K562 (cell line): Measurements from ENCODE around the gene UIMC1. TPM values are rescaled to one million over a fixed set of nuclear protein-coding genes. Genes with fewer than 3 reads are reported as not detected.
A peak's percentile ranks its signal among the peaks of the same experiment; 100 is the strongest.

Experiments used
- ATAC-seq: fragments of 200-7000 bp; cut with Tn5 transposase; 3 replicates; pipeline ENCODE4 v1.9.1; 2020; ENCODE audit warnings: moderate library complexity
- BruUV-seq: library from RNA; stranded (reverse); fragments of 400-500 nt; replicated peaks from 2 replicates; lab custom pipeline; 2021; lab: Mats Ljungman, UMichigan
- CTCF ChIA-PET: fragments of 300-600 bp; formaldehyde crosslinking; extraction: SDS; loops from one replicate; lab custom pipeline; 2021; ENCODE audit warnings: low intra/inter-chr PET ratio; lab: Yijun Ruan, JAX
- POLR2A ChIA-PET: fragments of 300-600, 350-650 bp; sonication (Branson Sonifier 250); formaldehyde crosslinking; extraction: SDS; loops from one replicate; lab custom pipeline; 2021; ENCODE audit warnings: antibody characterized with exemption, inconsistent platforms; lab: Yijun Ruan, JAX
- DNase-seq, 4 experiments: peaks; one replicate each; pipeline versions ENCODE4 v3.0.0 to v3.0.0-alpha.2; 2011 to 2018; ENCODE audit warnings: low spot score in 3 of 4, mixed read lengths in 3 of 4; ENCODE audit errors: extremely low read depth in 1 of 4
- FAIRE-seq: peaks from 2 replicates; lab custom pipeline; 2011; peaks lifted over from hg19 to GRCh38; lab: Jason Lieb, UNC
- H2AFZ ChIP-seq: 2 replicates; pipeline ENCODE4 v1.6.0; 2011; ENCODE audit warnings: low read depth, low read length, control low read depth, inconsistent platforms
- H3K27ac ChIP-seq: fragments of 200-600 bp; 3 replicates; pipeline ENCODE4 v1.8.0; 2011; ENCODE audit warnings: low read depth, mild to moderate bottlenecking, control low read depth, inconsistent platforms, low read length, moderate library complexity, mixed read lengths; ENCODE audit errors: extremely low read depth
- H3K27me3 ChIP-seq, 2 experiments: fragments of 300-600 bp in 1 of 2; 2 replicates in 1 of 2; 3 replicates in 1 of 2; pipeline versions ENCODE4 v1.6.0 to v1.8.0; 2011; ENCODE audit warnings: inconsistent platforms in 2 of 2, low read length in 2 of 2, mild to moderate bottlenecking in 1 of 2, mixed read lengths in 1 of 2, moderate library complexity in 1 of 2; ENCODE audit not compliant: control insufficient read depth in 2 of 2, insufficient read depth in 2 of 2
- H3K36me3 ChIP-seq: fragments of 300-600 bp; 3 replicates; pipeline ENCODE4 v1.8.0; 2011; ENCODE audit warnings: mild to moderate bottlenecking, low read length, inconsistent platforms; ENCODE audit not compliant: control insufficient read depth, insufficient read depth
- H3K4me1 ChIP-seq, 2 experiments: fragments of 200-600 bp in 1 of 2; replicated peaks in 1 of 2; 2 replicates in 1 of 2; 3 replicates in 1 of 2; pipeline versions ENCODE4 v1.5.1 to v1.8.0; 2011; ENCODE audit warnings: inconsistent platforms in 2 of 2, low read length in 2 of 2, mild to moderate bottlenecking in 1 of 2, mixed read lengths in 1 of 2, moderate library complexity in 1 of 2; ENCODE audit not compliant: control insufficient read depth in 2 of 2, insufficient read depth in 2 of 2
- H3K4me2 ChIP-seq: 2 replicates; pipeline ENCODE4 v1.6.1; 2011; ENCODE audit warnings: low read length, control low read depth, inconsistent platforms, mixed read lengths; ENCODE audit not compliant: insufficient read depth
- H3K4me3 ChIP-seq: fragments of 200-600 bp; sonication (generic), shearing (Covaris generic); 2 replicates; pipeline ENCODE4 v1.5.1; 2016; ENCODE audit warnings: control low read depth, inconsistent platforms
- H3K79me2 ChIP-seq: fragments of 200-600 bp; 3 replicates; pipeline ENCODE4 v1.8.0; 2011; ENCODE audit warnings: low read length, inconsistent platforms; ENCODE audit not compliant: control insufficient read depth, insufficient read depth
- H3K9ac ChIP-seq, 2 experiments: 2 replicates each; pipeline versions ENCODE4 v1.6.0 to v1.6.1; 2011; ENCODE audit warnings: low read depth in 2 of 2, low read length in 2 of 2, control low read depth in 1 of 2, inconsistent platforms in 1 of 2, mild to moderate bottlenecking in 1 of 2, mixed read lengths in 1 of 2; ENCODE audit not compliant: insufficient read depth in 1 of 2
- H3K9me1 ChIP-seq: one replicate; pipeline ENCODE4 v1.6.0; 2011; ENCODE audit warnings: inconsistent platforms, mild to moderate bottlenecking, low read length, moderate library complexity; ENCODE audit not compliant: control insufficient read depth, insufficient read depth
- H3K9me3 ChIP-seq: replicated peaks from 2 replicates; pipeline ENCODE4 v1.5.1; 2011; ENCODE audit warnings: low read depth, low read length, inconsistent platforms; ENCODE audit not compliant: control insufficient read depth, insufficient read depth
- H4K20me1 ChIP-seq: replicated peaks from 2 replicates; pipeline ENCODE4 v1.6.1; 2011; ENCODE audit warnings: low read length, inconsistent platforms, mixed read lengths; ENCODE audit not compliant: control insufficient read depth, insufficient read depth
- ARID1B ChIP-seq: fragments of 450-650 bp; IDR thresholded peaks from 2 replicates; pipeline ENCODE4 v1.6.1; 2016; ENCODE audit warnings: antibody characterized with exemption, mild to moderate bottlenecking, inconsistent platforms
- C11orf30 ChIP-seq: fragments of 450-650 bp; IDR thresholded peaks from 2 replicates; pipeline ENCODE4 v1.6.1; 2016; ENCODE audit warnings: low read depth, mild to moderate bottlenecking
- DPF2 ChIP-seq: fragments of 450-650 bp; IDR thresholded peaks from 2 replicates; pipeline ENCODE4 v1.6.1; 2016
- ESRRA ChIP-seq: fragments of 450-650 bp; IDR thresholded peaks from 2 replicates; pipeline ENCODE4 v1.6.1; 2014; ENCODE audit warnings: low read depth, mild to moderate bottlenecking, moderate library complexity, borderline replicate concordance
- ETS1 ChIP-seq: conservative IDR thresholded peaks from 2 replicates; pipeline ENCODE4 v1.6.1; 2011; ENCODE audit warnings: low read depth, mild to moderate bottlenecking, low read length; ENCODE audit not compliant: control insufficient read depth
- FOXP1 ChIP-seq: sonication (generic); formaldehyde crosslinking; IDR thresholded peaks from 2 replicates; pipeline ENCODE4 v1.8.0; 2022; ENCODE audit warnings: mild to moderate bottlenecking, missing genetic modification reagents
- LEF1 ChIP-seq: fragments of 450-650 bp; IDR thresholded peaks from 2 replicates; pipeline ENCODE4 v1.6.1; 2016; ENCODE audit warnings: mild to moderate bottlenecking
- MCM7 ChIP-seq, 2 experiments: fragments of 450-650 bp; IDR thresholded peaks; 2 replicates each; pipeline ENCODE4 v1.6.1; 2016 to 2018
- NFIC ChIP-seq: fragments of 450-650 bp; IDR thresholded peaks from 2 replicates; pipeline ENCODE4 v1.6.1; 2017; ENCODE audit warnings: mild to moderate bottlenecking, inconsistent platforms
- PBX2 ChIP-seq, 2 experiments: IDR thresholded peaks in 1 of 2; conservative IDR thresholded peaks in 1 of 2; 2 replicates each; pipeline ENCODE4 v1.6.1; 2016; ENCODE audit warnings: low read depth in 2 of 2, mild to moderate bottlenecking in 1 of 2, missing compliant biosample characterization in 1 of 2, missing genetic modification characterization in 1 of 2, moderate library complexity in 1 of 2
- RFX5 ChIP-seq: IDR thresholded peaks from 2 replicates; pipeline ENCODE4 v1.6.1; 2011; ENCODE audit warnings: low read depth, mild to moderate bottlenecking, improper control_type of control experiment, low read length
- SMARCA4 ChIP-seq: fragments of 450-650 bp; IDR thresholded peaks from 2 replicates; pipeline ENCODE4 v1.6.1; 2016
- TCF3 ChIP-seq: sonication (generic); formaldehyde crosslinking; IDR thresholded peaks from 2 replicates; pipeline ENCODE4 v1.4.0; 2020; ENCODE audit warnings: mild to moderate bottlenecking, missing genetic modification reagents
- ZBTB33 ChIP-seq: sonication (generic); formaldehyde crosslinking; IDR thresholded peaks from 2 replicates; pipeline ENCODE4 v1.8.1; 2023; ENCODE audit warnings: mild to moderate bottlenecking, missing genetic modification reagents
- ZNF766 ChIP-seq: fragments of 200-800 bp; sonication (Bioruptor generic); conservative IDR thresholded peaks from 2 replicates; pipeline ENCODE4 v1.6.1; 2016; ENCODE audit warnings: missing genetic modification characterization, missing compliant biosample characterization
- WGBS: fragments of 100-300 bp; shearing (Covaris generic); methylation state at CpG from one replicate; pipeline ENCODE4 v1.1.6; 2016; ENCODE audit warnings: low coverage, mixed read lengths; ENCODE audit not compliant: insufficient coverage; ENCODE audit errors: missing lambda C conversion rate; 5-methylcytosine and 5-hydroxymethylcytosine counted together
- in situ Hi-C: fragments of 300-500 bp; cut with MboI; formaldehyde crosslinking; loops from 4 replicates; pipeline ENCODE4 v1.15.0; 2018; ENCODE audit warnings: inconsistent platforms, mixed read lengths
- intact Hi-C: fragments of 100-400 bp; cut with micrococcal nuclease; formaldehyde crosslinking; loops from 2 replicates; pipeline ENCODE4 v1.14.2; 2022
- polyA plus RNA-seq, 8 experiments: library from polyadenylated mRNA; depleted of rRNA in 4 of 8; stranded (reverse) in 5 of 8; unstranded in 3 of 8; fragments of >200 nt; fragmentation: Nextera tagmentation in 2 of 8; fragmentation: Illumina TruSeq in 1 of 8; extraction: Ambion mirVana in 2 of 8; extraction: Trizol in 1 of 8; gene quantifications; 2 replicates each; pipeline versions ENCODE4 v1.2.1 to v1.2.3, GENCODE V29; 2011 to 2014; ENCODE audit warnings: inconsistent platforms in 1 of 8, missing spikeins in 1 of 8
- total RNA-seq, 7 experiments: library from RNA; depleted of rRNA in 6 of 7; stranded (reverse); fragments of >200 nt in 6 of 7; fragmentation: Illumina TruSeq in 2 of 7; extraction: Trizol in 2 of 7; gene quantifications; 2 replicates each; pipeline versions ENCODE4 v1.2.1 to v1.2.3, GENCODE V29; 2011 to 2021; ENCODE audit warnings: low replicate concordance in 1 of 7
- TF ChIP-seq, protein P1 (sequence below), 2 experiments: fragments of 450-650 bp; IDR thresholded peaks; 2 replicates each; pipeline ENCODE4 v1.6.1; 2016

The UIMC1 gene
- total and polyA plus RNA-seq, 9 of the 15 experiments (the other 6 are each of a cell fraction or from before 2014, with no cell fraction given): 14.9 to 51.7 (median 36.8) TPM

- in situ Hi-C loops: no loop called here
- Histone ChIP-seq H4K20me1 (no peaks in the 10 kb centered on the region), H3K27me3 (no peaks in the 10 kb centered on the region), H3K4me3 (no peak overlapping the region), H3K9ac (peak overlapping the region in 1 of 2 experiments; percentile 36; a peak in 2 of 4 replicates), H3K4me2 (peak overlapping the region; percentile 51), H2AFZ (peak overlapping the region; percentile 10; the same call in 1 of the 2 replicates), H3K36me3 (peaks cover 37% of the 10 kb centered on the region), H3K4me1 (peaks cover 24 to 25% of the 10 kb centered on the region in 2 experiments; a peak in 4 of 5 replicates), H3K9me1 (no peaks in the 10 kb centered on the region), H3K27ac (peak overlapping the region; percentile 64), H3K79me2 (peaks cover 74% of the 10 kb centered on the region), H3K9me3 (no peaks in the 10 kb centered on the region; the same call in 1 of the 2 replicates)
- POLR2A ChIA-PET: no interaction called here
- 30% methylated on average over 3 of the region's 3 CpGs for WGBS
- CTCF ChIA-PET: no interaction called here
- intact Hi-C loops: no loop called here
- ATAC-seq (no peak), FAIRE-seq (peak; percentile 70), DNase-seq (peak in 1 of 4 experiments; percentile 63)
- BruUV-seq: no TSS peak
- TF ChIP-seq RFX5 (peak; percentile 38; the same call in 1 of the 2 replicates), FOXP1 (CRISPR knock-in tag) (no peak), SMARCA4 (peak; percentile 54; the same call in 1 of the 2 replicates), MCM7 (IDR thresholded peaks at IDR 0.05) (no peak), NFIC (peak; percentile 92), ZNF766 (CRISPR knock-in tag) (0 out of 2 replicates have a peak, but pooled peaks have one; percentile 25), ETS1 (no peak), ZBTB33 (CRISPR knock-in tag) (no peak), ARID1B (peak; percentile 11; the same call in 1 of the 2 replicates), TCF3 (CRISPR knock-in tag) (no peak), ESRRA (no peak), DPF2 (peak; percentile 59; the same call in 1 of the 2 replicates), C11orf30 (peak; percentile 73), LEF1 (0 out of 2 replicates have a peak, but pooled peaks have one; percentile 13), PBX2 (CRISPR knock-in tag; IDR thresholded peaks at IDR 0.05; ENCODE audit: low read depth) (no peak), PBX2 (tag; conservative IDR thresholded peaks at IDR 0.05; ENCODE audit: low read depth) (peak; percentile 14; the same call in 1 of the 2 replicates)
- TF ChIP-seq, protein P1, sequence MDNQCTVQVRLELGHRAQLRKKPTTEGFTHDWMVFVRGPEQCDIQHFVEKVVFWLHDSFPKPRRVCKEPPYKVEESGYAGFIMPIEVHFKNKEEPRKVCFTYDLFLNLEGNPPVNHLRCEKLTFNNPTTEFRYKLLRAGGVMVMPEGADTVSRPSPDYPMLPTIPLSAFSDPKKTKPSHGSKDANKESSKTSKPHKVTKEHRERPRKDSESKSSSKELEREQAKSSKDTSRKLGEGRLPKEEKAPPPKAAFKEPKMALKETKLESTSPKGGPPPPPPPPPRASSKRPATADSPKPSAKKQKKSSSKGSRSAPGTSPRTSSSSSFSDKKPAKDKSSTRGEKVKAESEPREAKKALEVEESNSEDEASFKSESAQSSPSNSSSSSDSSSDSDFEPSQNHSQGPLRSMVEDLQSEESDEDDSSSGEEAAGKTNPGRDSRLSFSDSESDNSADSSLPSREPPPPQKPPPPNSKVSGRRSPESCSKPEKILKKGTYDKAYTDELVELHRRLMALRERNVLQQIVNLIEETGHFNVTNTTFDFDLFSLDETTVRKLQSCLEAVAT (IDR thresholded peaks at IDR 0.05): no peak
Observed at GRCh38 chr5:177025101-177025601, 18.6 kb upstream of the UIMC1 start.
